ENCODE results near the gene STAM.
"Not testable (repeated sequence)": the region's sequence is repeated elsewhere in the genome, so short reads cannot be mapped to it uniquely, and the experiment has no call there.

Gene STAM

DNA sequence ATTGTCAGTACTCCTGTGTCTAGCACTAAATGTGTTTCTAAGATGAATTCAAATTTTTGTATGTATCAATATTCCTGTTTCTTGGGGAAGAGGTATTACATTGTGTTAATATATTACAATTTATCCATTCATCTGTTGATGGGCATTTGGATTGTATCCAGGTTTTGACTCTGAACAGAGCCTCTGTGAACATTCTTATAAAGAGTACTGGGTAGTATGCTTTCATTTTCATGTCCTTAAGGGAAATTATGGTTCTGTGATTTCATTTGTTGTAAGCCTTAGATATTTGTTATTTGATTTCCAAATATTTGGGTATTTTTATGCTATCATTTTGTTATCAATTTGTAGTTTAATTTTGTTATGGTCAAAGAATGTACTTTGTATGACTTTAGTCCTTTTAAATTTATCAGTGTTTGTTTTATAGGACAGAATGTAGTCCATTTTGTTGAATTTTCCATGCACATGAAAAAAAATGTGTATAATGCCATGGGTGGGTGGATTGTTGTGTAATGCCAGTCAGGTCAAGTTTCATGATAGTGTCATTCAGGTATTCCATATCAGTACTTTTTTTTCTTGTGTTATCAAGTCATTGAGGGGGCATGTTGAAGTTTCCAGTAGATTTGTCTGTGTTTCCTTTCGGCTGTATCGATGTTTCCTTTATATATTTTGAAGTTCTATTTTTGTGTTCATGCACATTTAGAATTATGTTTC, 38.4 kb downstream of the STAM start:
- no peak for DNase-seq

DNA sequence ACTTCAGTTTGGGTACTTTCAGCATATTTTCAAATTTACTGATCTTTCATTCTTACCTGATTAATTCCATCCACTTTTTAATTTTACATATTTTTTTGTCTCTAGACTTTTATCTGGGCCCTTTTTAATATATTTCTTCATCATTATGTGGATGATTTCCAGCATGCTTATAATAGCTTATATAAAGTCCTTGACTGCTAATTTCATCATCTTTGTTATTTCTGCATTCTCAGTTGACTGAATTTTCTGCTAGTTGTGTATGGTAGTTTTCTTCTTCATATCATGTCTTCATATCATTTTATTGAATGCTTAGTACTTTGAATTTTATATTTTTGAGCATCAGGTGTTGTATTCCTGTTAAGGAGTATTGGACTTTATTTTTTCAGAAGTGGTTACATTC, 39.6 kb downstream of the STAM start:
- DNase-seq = no peak

DNA sequence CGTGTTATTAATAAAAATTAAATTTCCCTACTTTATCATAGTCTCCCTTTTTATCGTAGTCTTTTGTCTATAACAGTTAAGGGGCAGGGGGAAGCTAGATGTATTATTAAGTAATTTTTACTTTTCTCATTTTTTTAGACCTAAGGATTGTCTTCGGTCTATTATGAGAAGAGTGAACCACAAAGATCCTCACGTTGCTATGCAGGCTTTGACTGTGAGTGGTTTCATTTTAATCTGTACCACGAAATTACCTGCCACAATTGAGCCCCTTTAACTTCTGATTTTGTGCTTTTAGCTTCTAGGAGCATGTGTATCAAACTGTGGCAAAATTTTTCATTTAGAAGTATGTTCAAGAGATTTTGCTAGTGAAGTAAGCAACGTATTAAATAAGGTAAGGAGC, 40.6 kb downstream of the STAM start:
- DNase-seq = peak; percentile 16

DNA sequence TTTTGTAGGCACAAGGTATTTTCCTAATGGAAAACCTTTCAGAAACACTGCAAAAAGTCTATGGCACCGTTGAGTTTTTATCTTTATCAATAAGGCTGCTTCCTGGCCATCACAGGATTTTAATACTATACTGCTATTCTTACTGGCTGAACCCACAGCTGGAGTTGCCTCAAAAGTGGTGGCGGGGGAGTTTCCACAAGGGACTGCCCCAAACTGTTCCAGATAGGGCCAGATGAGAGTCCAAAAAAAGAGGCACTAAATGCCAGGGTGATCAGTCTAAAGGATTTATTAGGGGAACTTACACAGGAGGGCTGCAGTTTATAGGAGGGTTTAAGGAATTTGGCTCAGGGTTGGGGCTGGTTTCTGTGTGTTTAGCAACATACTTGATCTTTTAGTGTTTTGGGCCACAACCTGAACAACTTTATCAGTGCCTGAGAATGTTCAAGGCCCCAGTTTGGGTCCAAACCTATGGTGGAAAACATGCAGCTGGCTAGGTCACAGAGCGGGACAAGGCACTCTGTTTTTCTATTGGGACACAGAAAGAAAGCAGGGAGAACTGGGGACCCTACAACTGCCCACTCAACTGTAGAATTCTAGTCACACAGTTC, 41.4 kb downstream of the STAM start:
- DNase-seq = peak; percentile 46

DNA sequence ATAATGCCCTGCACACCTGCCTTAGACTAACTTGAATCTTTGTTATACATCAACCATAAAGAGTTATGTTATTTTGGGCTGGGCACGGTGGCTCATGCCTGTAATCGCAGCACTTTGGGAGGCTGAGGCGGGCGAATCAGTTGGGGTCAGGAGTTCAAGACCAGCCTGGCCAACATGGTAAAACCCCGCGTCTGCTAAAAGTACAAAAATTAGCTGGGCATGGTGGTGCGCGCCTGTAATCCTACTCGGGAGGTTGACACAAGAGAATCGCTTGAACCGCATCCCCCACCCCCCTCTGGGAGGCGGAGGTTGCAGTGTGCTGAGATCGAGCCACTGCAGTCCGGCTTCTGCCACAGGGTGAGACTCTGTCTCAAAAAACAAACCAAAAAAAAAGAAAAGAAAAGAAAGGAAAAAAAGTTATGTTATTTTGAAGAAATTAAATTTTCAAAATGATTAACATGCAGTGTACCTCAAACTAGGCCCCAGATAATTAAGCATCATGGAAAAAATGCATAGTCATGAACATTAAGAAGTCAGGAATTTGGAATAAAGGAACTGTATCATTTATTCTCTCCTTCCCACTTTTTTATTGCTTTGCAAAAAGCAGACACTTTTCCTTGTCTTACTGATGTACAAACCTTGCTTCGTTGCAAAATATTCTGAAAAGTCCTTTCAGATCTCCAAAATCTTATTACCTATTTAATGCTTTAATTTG, 43.3 kb downstream of the STAM start:
- no peak for DNase-seq

DNA sequence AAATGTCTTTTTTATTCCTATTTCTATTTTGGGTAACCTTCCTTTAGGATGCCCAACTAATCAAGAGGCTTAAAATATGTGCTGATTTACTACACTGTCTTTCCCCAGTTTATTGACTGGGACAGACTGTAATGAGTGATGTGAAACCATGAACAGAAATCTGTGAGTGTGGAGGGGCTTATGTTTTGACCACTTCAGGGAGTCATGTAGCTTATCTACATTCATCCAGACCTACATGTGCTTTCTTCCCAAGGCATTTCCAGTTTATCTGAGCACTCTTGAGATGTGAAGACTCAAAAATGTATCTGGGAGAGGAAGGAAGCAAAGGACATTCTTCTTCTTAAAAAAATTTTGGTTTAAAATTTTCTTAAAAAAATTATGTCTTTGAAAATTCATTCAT, 45.2 kb downstream of the STAM start:
- DNase-seq = no peak

DNA sequence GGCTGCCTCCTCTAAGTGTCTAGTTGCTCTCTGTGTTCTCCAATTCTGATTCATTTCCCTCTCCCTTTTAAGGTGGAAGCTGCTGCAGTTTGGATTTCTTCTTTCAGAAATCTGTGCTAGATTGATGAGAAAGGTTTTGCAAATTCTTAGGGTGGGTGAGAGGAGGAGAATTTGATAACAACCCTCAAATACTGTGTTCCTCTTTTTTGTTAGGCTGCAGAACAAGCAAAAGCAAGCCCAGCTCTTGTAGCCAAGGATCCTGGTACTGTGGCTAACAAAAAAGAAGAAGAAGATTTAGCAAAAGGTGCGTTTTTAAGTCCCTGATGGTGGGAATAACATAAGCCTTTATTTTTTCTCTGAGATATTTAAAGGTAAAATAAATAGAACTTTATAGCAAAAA, 49.1 kb downstream of the STAM start:
- no peak for DNase-seq

DNA sequence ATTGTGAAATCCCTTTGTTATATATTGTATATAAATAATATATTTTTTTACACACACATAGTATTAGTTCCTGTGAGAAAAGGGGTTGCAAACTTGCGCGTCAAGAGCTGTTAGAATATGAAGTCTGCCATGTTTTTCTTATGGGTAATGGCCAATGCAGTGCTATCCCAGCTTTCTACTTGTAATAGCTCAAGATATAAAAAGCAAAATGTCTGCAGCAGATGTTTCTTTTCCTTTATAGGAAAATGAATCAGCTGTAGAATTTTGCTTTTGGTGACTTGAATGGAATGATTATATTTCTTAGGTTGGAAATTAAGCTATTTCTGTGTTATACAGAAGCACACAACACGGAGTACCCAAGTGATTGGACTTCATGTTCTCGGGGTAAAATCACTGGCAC, 54.7 kb downstream of the STAM start:
- DNase-seq = no peak

DNA sequence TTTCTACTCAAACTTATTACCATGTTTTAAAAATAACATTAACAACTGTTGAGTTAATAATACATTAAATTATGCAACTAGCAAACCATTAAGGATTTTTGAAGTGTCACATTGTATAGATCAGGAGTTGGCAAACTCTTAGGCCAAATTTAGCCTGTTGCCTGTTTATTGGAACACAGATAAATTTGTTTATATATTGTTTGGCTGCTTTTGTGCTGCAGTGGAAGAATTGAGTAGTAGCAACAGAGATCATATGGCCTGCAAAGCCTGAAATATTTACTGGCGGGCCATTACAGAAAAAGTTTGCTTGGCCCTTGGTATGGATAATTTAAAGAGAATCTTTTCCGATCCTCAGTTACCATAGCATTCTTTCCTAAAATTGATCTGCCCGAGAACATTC, 57.4 kb downstream of the STAM start:
- no peak for DNase-seq

DNA sequence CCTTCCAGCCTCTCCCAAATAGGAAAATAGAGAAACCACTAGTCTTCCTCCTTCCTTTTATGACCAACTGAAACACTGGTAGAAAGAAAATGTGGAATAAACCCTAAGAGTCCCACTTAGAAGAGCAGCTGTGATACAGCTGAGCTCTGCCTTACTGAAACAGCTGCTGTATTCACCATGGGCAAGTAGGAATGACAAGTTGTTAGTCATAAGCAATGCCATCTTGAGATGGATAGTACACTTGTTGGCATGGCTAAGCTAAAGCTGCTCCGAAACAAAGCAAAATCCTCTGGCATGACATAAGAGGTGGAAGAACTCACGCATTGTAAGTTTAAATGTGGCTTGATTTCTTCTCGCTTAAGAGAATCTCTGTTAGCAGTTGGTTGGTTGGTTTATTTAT, 59.8 kb downstream of the STAM start:
- DNase-seq = no peak

DNA sequence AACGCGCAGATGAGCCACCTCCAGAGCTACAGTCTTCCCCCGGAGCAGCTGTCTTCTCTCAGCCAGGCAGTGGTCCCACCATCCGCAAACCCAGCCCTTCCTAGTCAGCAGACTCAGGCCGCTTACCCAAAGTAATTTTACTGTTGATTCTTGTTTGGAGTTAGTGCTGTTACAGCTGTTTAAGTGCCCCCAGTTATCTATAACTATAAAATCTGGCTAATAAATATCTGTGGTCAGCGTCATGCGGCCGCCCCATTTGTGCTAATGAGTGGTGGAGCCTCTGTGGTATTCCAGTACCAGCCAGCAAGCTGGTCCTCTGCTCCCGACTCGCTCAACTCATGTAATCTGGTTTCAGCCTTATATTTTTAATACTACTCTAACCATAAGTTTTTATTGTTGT, 64.9 kb downstream of the STAM start:
- no peak for DNase-seq

DNA sequence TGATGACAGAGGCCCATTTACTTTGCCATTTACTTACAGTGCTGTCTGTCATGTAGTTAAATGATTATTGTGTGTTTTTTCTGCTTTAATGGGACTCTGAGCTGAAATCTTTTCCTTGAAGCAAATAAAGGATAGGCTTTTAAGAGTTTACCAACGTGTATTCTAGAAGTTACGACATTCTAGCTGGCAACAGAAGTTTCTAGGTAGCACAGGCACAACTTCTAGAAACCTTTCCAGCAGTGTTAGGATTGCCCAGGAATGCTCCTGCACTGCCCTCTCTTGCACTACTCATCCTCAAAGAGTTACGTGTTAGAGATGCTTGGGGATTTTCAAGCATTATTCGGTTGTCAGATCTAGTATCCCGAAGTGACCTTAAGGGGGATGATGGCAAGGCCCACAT, 65.5 kb downstream of the STAM start:
- no peak for DNase-seq

DNA sequence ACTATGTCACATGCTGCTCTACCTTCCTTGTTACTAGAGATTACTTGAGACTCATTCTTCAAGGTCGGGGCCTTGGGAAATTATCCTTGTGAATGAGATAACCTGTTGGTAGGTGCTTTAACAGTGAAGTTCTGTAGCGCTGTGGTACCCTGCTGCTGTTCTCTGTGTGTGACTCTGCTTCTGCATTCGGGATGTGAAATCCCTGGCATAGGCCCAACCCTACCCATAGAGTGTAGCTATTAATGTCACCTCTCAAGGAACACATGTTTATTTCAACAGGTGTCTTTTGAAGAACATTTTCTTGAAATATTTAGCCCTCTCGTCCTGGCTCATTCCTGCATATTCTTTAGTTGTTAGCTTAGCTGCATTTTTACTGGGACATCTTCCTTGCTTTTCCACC, 66.2 kb downstream of the STAM start:
- DNase-seq = no peak

DNA sequence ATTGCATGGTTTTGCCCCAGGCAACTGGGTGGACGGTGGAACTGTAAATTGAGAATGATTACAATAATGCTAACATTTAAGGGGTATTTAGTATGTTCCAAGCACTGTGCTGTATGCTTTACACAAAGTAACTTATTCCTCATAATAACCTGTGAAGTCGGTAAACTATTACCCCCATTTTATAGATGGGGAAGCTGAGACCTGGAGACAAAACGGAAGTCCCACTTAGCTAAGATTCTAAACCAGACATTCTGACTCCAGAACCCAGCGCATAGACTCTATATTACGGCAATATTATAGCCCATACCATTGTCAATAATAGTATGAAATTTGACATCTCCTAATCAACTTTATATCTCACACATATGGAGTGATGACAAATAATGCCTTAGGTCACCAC, 68.1 kb downstream of the STAM start:
- no peak for DNase-seq

DNA sequence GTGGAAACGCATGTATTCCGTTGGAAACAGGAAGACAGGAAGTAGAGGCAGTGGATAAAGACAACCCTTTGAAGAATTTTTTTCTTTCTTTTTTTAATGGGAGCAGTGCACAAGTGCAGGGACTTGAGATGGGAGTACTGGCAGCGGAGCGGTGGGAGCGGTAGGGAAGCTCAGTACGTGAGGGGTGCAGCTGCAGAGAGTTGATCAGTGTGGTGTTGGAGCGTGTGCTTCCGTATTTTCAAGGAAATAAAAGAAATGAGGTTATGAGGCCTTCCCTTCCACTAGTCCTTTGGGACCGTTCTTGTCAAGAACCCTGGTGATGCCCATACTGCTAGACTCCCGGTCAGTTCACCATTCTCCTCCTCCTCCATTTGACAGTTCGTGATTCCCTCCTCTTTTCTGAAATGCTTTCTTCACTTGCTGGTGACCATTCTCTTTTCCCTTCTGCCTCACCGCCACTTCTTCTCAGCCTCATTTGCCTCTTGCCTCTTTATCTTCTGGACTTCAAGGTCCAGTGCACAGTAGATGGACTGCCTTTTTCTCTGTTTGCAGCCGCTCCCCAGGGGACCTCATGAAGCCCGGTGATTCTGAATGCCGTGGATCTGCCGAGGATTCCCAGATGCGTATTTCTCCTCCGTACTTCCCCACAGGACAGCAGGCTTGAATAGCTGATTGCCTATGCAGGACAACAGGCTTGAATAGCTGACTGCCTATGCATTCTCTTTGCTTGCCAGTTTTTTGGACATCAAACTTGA, 68.9 kb downstream of the STAM start:
- no peak for DNase-seq

DNA sequence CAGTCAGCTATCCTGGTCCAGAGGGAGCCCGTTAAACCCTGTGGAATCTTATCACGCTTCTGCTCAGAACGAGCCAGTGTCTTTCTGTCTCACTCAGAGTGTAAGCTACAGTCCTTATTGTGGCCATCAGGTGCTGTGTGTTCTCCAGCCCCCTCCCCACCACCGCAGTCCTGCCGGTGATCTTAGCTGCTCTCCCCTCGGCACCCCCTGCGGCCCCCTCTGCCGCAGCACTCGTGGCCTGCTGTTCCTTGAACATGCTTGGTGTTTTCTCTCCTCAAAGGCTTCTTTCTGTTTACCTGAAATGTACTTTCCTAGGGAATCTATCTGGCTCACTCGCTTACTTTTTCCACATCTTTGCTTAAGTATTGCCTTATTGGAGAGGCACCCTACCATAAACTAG, 69.8 kb downstream of the STAM start:
- no peak for DNase-seq

DNA sequence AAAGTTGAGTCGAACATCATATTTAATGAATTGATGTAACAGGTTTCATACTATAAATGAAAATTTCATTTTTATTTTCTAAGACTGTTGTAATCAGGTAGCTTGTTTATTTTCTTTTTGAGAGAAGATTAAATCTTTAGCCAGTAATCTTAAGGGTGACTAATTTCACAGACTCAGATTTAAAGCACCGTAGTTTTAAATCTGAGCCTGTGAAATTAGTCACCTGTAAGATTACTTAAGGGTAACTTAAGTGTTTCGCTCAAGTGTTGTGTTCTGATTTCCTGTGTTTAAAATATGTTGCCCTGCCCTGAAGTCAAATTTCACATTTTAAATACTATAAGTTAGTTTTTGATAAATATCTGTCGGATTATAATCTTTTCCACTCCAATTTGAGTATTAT, 72.2 kb downstream of the STAM start:
- DNase-seq = no peak

DNA sequence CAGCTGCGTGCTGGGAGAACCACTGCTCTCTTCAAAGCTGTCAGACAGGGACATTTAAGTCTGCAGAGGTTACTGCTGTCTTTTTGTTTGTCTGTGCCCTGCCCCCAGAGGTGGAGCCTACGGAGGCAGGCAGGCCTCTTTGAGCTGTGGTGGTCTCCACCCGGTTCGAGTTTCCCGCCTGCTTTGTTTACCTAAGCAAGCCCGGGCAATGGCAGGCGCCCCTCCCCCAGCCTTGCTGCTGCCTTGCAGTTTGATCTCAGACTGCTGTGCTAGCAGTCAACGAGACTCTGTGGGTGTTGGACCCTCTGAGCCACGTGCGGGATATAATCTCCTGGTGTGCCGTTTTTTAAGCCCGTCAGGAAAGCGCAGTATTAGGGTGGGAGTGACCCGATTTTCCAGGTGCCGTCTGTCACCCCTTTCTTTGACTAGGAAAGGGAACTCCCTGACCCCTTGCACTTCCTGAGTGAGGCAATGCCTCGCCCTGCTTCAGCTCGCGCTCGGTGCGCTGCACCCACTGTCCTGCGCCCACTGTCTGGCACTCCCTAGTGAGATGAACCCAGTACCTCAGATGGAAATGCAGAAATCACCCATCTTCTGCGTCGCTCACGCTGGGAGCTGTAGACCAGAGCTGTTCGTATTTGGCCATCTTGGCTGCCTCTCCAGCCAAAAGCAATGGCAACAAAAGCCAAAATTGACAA, 78.5 kb downstream of the STAM start:
- not testable (repeated sequence) for DNase-seq

DNA sequence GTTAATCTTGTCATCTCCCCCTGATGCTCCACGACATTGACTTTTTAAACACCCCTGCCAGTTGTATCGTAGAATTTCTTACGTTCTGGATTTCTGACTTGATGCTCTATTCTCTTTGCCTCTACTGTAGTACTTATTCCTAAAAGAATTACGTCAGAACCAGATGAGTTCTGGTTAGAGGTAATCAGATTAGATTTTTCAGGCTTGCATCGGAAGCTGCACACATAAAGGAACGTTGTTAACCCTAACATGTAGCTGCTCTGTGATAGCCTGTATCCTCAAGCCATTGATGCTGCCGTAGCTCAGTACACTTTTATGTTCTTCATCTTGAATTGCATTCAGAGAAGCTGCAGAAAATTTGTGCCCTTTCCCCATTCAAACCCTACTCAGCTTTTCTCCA, 81.8 kb downstream of the STAM start:
- DNase-seq = no peak

DNA sequence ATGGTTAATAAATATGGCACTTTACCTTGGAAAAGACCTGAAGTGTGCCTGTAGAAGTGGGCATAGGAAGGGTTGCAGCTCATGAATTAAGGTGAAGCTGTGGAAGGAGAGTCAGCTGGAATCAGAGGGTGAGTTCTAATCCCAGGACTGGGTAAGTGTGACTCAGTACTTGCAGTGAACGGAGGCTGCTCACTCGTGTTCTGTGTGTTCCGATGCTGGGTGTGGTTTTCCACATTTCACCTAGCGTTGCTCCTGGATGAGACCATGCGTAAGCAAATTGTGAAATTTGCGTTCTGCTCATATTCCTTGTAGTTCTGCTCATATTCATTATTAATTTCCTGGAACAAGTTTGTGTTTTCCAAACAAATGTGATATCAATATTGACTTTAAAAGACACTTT, 85.7 kb downstream of the STAM start:
- DNase-seq = no peak

DNA sequence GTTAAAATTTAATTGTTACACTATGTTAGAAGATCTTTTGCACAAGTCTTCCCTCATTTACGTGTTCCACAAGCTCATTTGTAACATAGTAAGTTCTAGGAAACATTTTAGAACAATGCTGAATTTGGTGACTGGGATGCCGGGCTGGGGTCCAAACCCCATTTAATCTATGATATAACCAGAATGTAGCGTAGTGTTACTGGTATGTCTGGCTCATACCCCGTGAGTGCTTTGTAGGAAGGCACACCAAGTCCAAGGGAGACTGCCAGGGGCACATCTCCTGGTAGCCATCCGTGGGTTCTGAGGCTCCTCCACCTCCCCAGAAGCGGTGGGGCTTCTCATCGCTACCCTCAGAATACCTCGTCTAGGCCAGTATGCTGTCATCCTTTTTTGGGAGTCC, 86.7 kb downstream of the STAM start:
- DNase-seq = no peak

DNA sequence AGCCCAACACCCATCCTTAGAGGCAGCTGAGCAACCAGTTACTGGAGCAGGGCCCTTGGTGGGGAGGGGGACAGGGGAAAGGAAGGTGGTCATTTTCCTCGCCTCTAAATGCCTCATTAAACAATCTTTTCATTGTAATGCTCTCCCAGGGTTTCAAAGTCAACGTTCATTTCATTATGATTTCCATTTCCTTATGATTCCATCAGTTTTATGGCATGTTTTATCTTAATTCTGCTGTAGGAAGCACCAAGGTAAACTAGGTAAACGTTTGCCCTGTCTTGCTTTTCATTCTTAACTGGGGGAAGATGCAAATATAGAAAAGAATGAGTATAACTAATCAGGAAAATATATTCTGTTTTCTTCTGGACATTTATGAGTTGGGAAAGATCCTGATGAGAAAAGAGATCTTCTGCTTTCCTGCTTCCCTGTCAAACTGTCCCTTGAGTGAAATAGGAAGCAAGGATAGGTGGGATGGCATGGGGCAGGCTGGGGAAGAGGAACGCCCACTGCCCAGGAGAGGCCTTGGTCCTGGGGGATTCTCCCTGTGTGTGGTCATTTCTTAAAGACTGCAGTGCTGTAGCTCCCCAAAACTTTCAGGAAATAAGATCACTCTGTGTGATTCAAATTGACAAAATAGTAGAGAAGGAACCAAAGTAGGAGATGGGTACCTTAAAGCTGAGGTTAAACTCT, 87.5 kb downstream of the STAM start:
- DNase-seq = no peak

DNA sequence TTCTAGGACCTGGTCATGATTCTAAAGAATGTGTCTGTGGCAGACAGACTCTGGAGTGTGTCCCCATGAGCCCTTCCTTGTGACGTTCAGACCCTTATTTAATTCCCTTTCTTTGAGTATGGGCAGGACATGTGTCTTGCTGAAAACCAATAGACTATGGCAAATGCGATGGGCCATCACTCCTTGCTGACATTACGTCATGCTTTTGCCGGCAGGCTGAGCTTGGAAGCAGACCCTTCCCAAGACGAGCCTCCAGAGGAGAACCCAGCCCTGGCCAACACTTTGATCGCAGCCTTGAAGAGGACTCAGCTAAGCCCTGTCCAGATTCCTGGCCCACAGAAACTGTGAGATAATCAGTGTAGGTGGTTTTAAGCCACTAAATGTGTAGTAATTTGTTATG, 89.7 kb downstream of the STAM start:
- DNase-seq = no peak

Data from activated CD4-positive, alpha-beta T cell treated with anti-CD3 and anti-CD28 coated beads, Interleukin-2, amount 50 U/mL, for 16 hours (primary cell).